ENCODE results near the gene ADAMTS17.

DNA sequence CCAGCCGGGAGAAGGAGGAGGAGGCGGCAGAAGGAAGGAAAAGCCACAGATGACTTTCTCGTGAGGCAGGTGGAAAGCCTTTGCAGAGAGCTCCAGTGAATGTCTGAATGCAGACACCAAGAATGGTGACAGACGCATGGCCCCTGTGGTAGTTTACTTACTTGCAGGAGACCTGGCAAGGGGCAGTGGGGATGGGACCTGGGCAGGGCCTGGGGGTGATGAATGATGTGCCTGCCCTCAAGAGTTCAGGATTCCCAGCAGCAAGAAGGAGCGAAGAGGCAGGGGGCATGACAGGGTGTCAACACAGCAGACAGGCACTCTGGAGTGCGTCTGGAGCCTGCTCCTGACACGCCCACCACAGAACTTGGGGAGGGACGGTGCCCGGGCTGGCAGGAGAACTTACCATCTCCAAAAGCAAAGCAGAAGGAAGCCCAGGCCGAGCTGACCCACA, 348.1 kb downstream of the ADAMTS17 start:
- TF ChIP-seq POLR2A (IDR thresholded peaks at IDR 0.05; ENCODE audit: low read length) (no peak), GATA1 (IDR thresholded peaks at IDR 0.05; ENCODE audit: low read depth, low read length) (no peak)
